Osteocyte (in vitro differentiated cells): ENCODE data around the gene PNPO. TPM values are rescaled to one million over a fixed set of nuclear protein-coding genes. Genes with fewer than 3 reads are reported as not detected.

Source experiments
- DNase-seq: peaks from one replicate; pipeline ENCODE4 v3.0.0; 2021; ENCODE audit warnings: mixed read lengths; ENCODE audit not compliant: unreplicated experiment; ENCODE audit errors: extremely low spot score
- H3K27ac Mint-ChIP-seq: one replicate; pipeline ENCODE4 v1.8.0; 2021; ENCODE audit warnings: mild to moderate bottlenecking, mixed read lengths; ENCODE audit not compliant: unreplicated experiment
- H3K27me3 Mint-ChIP-seq: one replicate; pipeline ENCODE4 v1.8.0; 2021; ENCODE audit warnings: mixed read lengths; ENCODE audit not compliant: unreplicated experiment
- H3K36me3 Mint-ChIP-seq: one replicate; pipeline ENCODE4 v1.8.0; 2021; ENCODE audit warnings: mixed read lengths; ENCODE audit not compliant: unreplicated experiment
- H3K4me1 Mint-ChIP-seq: one replicate; pipeline ENCODE4 v1.8.0; 2021; ENCODE audit warnings: mixed read lengths; ENCODE audit not compliant: unreplicated experiment
- H3K4me3 Mint-ChIP-seq: one replicate; pipeline ENCODE4 v1.8.0; 2021; ENCODE audit warnings: mild to moderate bottlenecking, moderate library complexity, mixed read lengths; ENCODE audit not compliant: unreplicated experiment
- H3K9me3 Mint-ChIP-seq: one replicate; pipeline ENCODE4 v1.8.0; 2021; ENCODE audit warnings: mixed read lengths; ENCODE audit not compliant: unreplicated experiment
- CTCF ChIP-seq: fragments of 200-600 bp; sonication (generic); IDR thresholded peaks from 2 replicates; pipeline ENCODE4 v1.5.0; 2021; ENCODE audit warnings: antibody characterized with exemption, mild to moderate bottlenecking, moderate library complexity
- total RNA-seq: library from RNA; stranded (reverse); gene quantifications from 2 replicates; pipeline ENCODE4 v1.2.1, GENCODE V29; 2021

The PNPO gene
- total RNA-seq, 1 donor from 2014 or later: 9.0 TPM

GRCh38 chr17:47969930-47970724 is 28.8 kb downstream of the PNPO start:
- TF ChIP-seq CTCF: no peak
- Mint-ChIP-seq H3K36me3 (peaks cover 9% of the 10 kb centered on the region), H3K9me3 (no peaks in the 10 kb centered on the region), H3K4me3 (peak overlapping the region; percentile 97), H3K27me3 (no peaks in the 10 kb centered on the region), H3K4me1 (peaks cover 28% of the 10 kb centered on the region), H3K27ac (no peak overlapping the region)
- DNase-seq: no peak

- no peaks in the 10 kb centered on the region for H3K27me3 Mint-ChIP-seq
- peak; percentile 100 for DNase-seq
- peak; percentile 92 for TF ChIP-seq CTCF
- peak within 1 kb of the TSS; percentile 97 for H3K4me3 Mint-ChIP-seq
- peak within 1 kb of the TSS; percentile 93 for H3K27ac Mint-ChIP-seq
- H3K9me3 Mint-ChIP-seq: no peaks in the 10 kb centered on the region
- peaks cover 16% of the 10 kb centered on the region for H3K36me3 Mint-ChIP-seq
- H3K4me1 Mint-ChIP-seq: peaks cover 27% of the 10 kb centered on the region
Measured at GRCh38 chr17:47970725-47971499, 29.5 kb downstream of the PNPO start, which contains the start of gene CDK5RAP3. TSS of gene CDK5RAP3 (plus strand) at chr17:47971113. CDS start at chr17:47971147, 34 bp downstream.

GRCh38 chr17:47973541-47973940 is 32.2 kb downstream of the PNPO start:
- H3K4me3 Mint-ChIP-seq: no peak overlapping the region
- H3K27me3 Mint-ChIP-seq: no peaks in the 10 kb centered on the region
- no peaks in the 10 kb centered on the region for H3K9me3 Mint-ChIP-seq
- H3K36me3 Mint-ChIP-seq: peaks cover 24% of the 10 kb centered on the region
- DNase-seq: no peak
- TF ChIP-seq CTCF: no peak
- H3K4me1 Mint-ChIP-seq: peaks cover 18% of the 10 kb centered on the region
- no peak overlapping the region for H3K27ac Mint-ChIP-seq

- TF ChIP-seq CTCF: no peak
- Mint-ChIP-seq H3K36me3 (peaks cover 37% of the 10 kb centered on the region), H3K4me3 (no peak overlapping the region), H3K4me1 (peaks cover 11% of the 10 kb centered on the region), H3K27ac (no peak overlapping the region), H3K9me3 (no peaks in the 10 kb centered on the region), H3K27me3 (no peaks in the 10 kb centered on the region)
- no peak for DNase-seq
Measured at GRCh38 chr17:47975189-47975822, 33.9 kb downstream of the PNPO start.
